A673 (cell line): Measurements from ENCODE around the gene LGALS12. TPM values are rescaled to one million over a fixed set of nuclear protein-coding genes. Genes with fewer than 3 reads are reported as not detected.

Experiments used
- BruUV-seq: library from RNA; stranded (reverse); fragments of 400-500 nt; replicated peaks from 2 replicates; lab custom pipeline; 2021; lab: Mats Ljungman, UMichigan
- CTCF ChIA-PET: fragments of 300-600 bp; sonication (Branson Sonifier 250); formaldehyde crosslinking; loops from one replicate; lab custom pipeline; 2022; ENCODE audit warnings: antibody characterized with exemption; lab: Charles Lee
- POLR2A ChIA-PET: fragments of 300-600 bp; sonication (Branson Sonifier 250); formaldehyde crosslinking; loops from one replicate; lab custom pipeline; 2022; ENCODE audit warnings: antibody characterized with exemption; ENCODE audit not compliant: low non-redundant PET; lab: Charles Lee
- DNase-seq: peaks from one replicate; pipeline ENCODE4 v3.0.0-alpha.2; 2015; ENCODE audit warnings: low spot score
- H3K27ac ChIP-seq: fragments of 200-600 bp; sonication (generic); 2 replicates; pipeline ENCODE4 v1.5.1; 2016; ENCODE audit warnings: mixed run types, low read depth, mild to moderate bottlenecking, mixed read lengths, antibody characterized with exemption, low read length; ENCODE audit not compliant: poor library complexity, severe bottlenecking
- H3K27me3 ChIP-seq: fragments of 200-600 bp; sonication (generic); replicated peaks from 2 replicates; pipeline ENCODE4 v1.6.1; 2017; ENCODE audit warnings: mixed run types, low read depth, mild to moderate bottlenecking, mixed read lengths, antibody characterized with exemption, low read length; ENCODE audit not compliant: insufficient read depth, poor library complexity
- H3K36me3 ChIP-seq: fragments of 200-600 bp; sonication (generic); 2 replicates; pipeline ENCODE4 v1.6.1; 2016; ENCODE audit warnings: mixed run types, mild to moderate bottlenecking, mixed read lengths, antibody characterized with exemption, low read length; ENCODE audit not compliant: insufficient read depth, poor library complexity, severe bottlenecking
- H3K4me1 ChIP-seq: fragments of 200-600 bp; sonication (generic); 2 replicates; pipeline ENCODE4 v1.6.1; 2017; ENCODE audit warnings: mixed run types, mild to moderate bottlenecking, mixed read lengths, antibody characterized with exemption, low read length; ENCODE audit not compliant: insufficient read depth, poor library complexity, severe bottlenecking
- H3K4me3 ChIP-seq: fragments of 200-600 bp; sonication (generic); 2 replicates; pipeline ENCODE4 v1.5.1; 2016; ENCODE audit warnings: low read depth, mixed run types, mild to moderate bottlenecking, mixed read lengths, low read length; ENCODE audit not compliant: poor library complexity, severe bottlenecking
- H3K9me3 ChIP-seq: fragments of 200-600 bp; sonication (generic); 2 replicates; pipeline ENCODE4 v1.6.1; 2016; ENCODE audit warnings: mixed run types, low read depth, mild to moderate bottlenecking, mixed read lengths, antibody characterized with exemption, low read length; ENCODE audit not compliant: poor library complexity, severe bottlenecking
- EZH2 ChIP-seq: fragments of 200-600 bp; sonication (generic); IDR thresholded peaks from 2 replicates; pipeline ENCODE4 v1.6.1; 2017; ENCODE audit warnings: borderline replicate concordance, low read depth, mild to moderate bottlenecking, mixed read lengths, antibody characterized with exemption, low read length; ENCODE audit not compliant: poor library complexity, severe bottlenecking
- intact Hi-C: fragments of 100-400 bp; cut with micrococcal nuclease; formaldehyde crosslinking; loops from one replicate; pipeline ENCODE4 v1.10.0; 2022; ENCODE audit not compliant: unreplicated experiment
- total RNA-seq: library from RNA; stranded (reverse); gene quantifications from 2 replicates; pipeline ENCODE4 v1.2.3, GENCODE V29; 2021
- TF ChIP-seq, protein P1 (sequence below): fragments of 300-800, 200-600 bp; sonication (generic); conservative IDR thresholded peaks from 2 replicates; pipeline ENCODE4 v1.5.1; 2017; ENCODE audit warnings: low read depth, mild to moderate bottlenecking, antibody characterized with exemption, low read length, moderate library complexity, mixed read lengths

Gene LGALS12
- total RNA-seq, 1 experiment from 2014 or later: not detected

DNA sequence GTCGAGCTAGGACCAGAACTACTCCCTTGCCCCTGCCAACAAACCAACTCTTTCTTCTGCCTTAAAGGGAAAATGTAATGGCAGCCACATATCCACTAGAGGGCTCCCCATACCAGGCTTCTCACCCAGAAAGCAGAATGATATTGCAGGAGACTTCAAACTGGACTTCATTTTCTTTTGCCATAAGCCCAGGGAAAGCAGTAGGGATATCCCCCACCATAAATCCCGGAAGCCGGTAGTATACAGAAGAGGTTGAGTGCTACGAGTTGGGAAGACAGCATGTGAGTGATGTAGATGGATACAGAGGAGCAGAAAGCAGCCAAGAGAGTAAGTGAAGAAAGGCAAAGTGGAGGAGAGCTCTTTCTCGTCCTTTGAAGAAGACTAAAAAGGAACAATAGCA lies 27.0 kb upstream of the LGALS12 start:
- CTCF ChIA-PET: interaction anchor here (0.6 to 2.4 kb wide), 6 partner anchors 142 to 467 kb away, joined by 3 to 19 read pairs (median 5); no protein-coding TSS in a partner anchor
- H3K27ac ChIP-seq: no peak overlapping the region
- peak; percentile 83 for DNase-seq
- H3K9me3 ChIP-seq: peaks cover 7% of the 10 kb centered on the region
- H3K27me3 ChIP-seq: no peaks in the 10 kb centered on the region
- no peak overlapping the region for H3K4me3 ChIP-seq
- POLR2A ChIA-PET: no interaction called here
- BruUV-seq: no TSS peak
- intact Hi-C loops: loop anchor here (1.0 to 5.0 kb wide), 3 partner anchors 157 to 668 kb away; no protein-coding TSS in a partner anchor
- no peaks in the 10 kb centered on the region for H3K36me3 ChIP-seq
- TF ChIP-seq EZH2: no peak
- TF ChIP-seq, protein P1, sequence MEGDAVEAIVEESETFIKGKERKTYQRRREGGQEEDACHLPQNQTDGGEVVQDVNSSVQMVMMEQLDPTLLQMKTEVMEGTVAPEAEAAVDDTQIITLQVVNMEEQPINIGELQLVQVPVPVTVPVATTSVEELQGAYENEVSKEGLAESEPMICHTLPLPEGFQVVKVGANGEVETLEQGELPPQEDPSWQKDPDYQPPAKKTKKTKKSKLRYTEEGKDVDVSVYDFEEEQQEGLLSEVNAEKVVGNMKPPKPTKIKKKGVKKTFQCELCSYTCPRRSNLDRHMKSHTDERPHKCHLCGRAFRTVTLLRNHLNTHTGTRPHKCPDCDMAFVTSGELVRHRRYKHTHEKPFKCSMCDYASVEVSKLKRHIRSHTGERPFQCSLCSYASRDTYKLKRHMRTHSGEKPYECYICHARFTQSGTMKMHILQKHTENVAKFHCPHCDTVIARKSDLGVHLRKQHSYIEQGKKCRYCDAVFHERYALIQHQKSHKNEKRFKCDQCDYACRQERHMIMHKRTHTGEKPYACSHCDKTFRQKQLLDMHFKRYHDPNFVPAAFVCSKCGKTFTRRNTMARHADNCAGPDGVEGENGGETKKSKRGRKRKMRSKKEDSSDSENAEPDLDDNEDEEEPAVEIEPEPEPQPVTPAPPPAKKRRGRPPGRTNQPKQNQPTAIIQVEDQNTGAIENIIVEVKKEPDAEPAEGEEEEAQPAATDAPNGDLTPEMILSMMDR: peak; percentile 97
- H3K4me1 ChIP-seq: no peaks in the 10 kb centered on the region

- CTCF ChIA-PET: interaction anchor here (2.4 kb wide), 1 partner anchor 156 kb away, joined by 19 read pairs; no protein-coding TSS in a partner anchor
These were observed 25.8 kb upstream of the LGALS12 start for GRCh38 chr11:63480039-63480438.

DNA sequence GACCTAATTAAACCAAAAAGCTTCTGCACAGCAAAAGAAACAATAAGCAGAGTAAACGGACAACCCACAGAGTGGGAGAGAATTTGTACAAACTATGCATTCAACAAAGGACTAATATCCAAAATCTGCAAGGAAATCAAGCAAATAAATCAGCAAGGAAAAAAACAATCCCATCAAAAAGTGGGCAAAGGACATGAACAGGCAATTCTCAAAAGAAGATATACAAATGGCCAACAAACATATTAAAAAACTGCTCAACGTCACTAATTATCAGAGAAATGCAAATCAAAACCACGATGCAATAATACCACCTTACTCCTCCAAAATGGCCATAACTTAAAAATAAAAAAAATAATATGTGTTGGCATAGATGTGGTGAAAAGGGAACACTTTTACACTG lies 20.1 kb upstream of the LGALS12 start:
- no peaks in the 10 kb centered on the region for H3K4me1 ChIP-seq
- CTCF ChIA-PET: no interaction called here
- no peak for TF ChIP-seq EZH2
- TF ChIP-seq, protein P1: no peak
- no TSS peak for BruUV-seq
- DNase-seq: no peak
- POLR2A ChIA-PET: no interaction called here
- intact Hi-C loops: no loop called here
- H3K27me3 ChIP-seq: peaks cover 41% of the 10 kb centered on the region
- H3K27ac ChIP-seq: no peak overlapping the region
- peaks cover 12% of the 10 kb centered on the region for H3K9me3 ChIP-seq
- no peak overlapping the region for H3K4me3 ChIP-seq
- H3K36me3 ChIP-seq: no peaks in the 10 kb centered on the region

More at GRCh38 chr11:63480039-63480438, 25.8 kb upstream of the LGALS12 start:
- POLR2A ChIA-PET: no interaction called here
- no peak for DNase-seq
- H3K9me3 ChIP-seq: peaks cover 9% of the 10 kb centered on the region
- BruUV-seq: no TSS peak
- intact Hi-C loops: no loop called here
- H3K27ac ChIP-seq: no peak overlapping the region
- no peak for TF ChIP-seq EZH2
- TF ChIP-seq, protein P1: no peak
- no peaks in the 10 kb centered on the region for H3K36me3 ChIP-seq
- no peaks in the 10 kb centered on the region for H3K27me3 ChIP-seq
- H3K4me3 ChIP-seq: no peak overlapping the region
- H3K4me1 ChIP-seq: no peaks in the 10 kb centered on the region
